WTC11 (cell line): Measurements from ENCODE around the gene PPP1R14D. TPM values are rescaled to one million over a fixed set of nuclear protein-coding genes. Genes with fewer than 3 reads are reported as not detected.

Experiments
- ATAC-seq: fragments of 200-7000 bp; cut with Tn5 transposase; 2 replicates; pipeline ENCODE4 v1.10.0; 2021; ENCODE audit warnings: mild to moderate bottlenecking, moderate library complexity
- CTCF ChIA-PET: fragments of 300-600 bp; sonication (Branson Sonifier 250); formaldehyde crosslinking; loops from one replicate; lab custom pipeline; 2021; ENCODE audit warnings: antibody characterized with exemption; lab: Charles Lee
- POLR2A ChIA-PET: fragments of 350-600 bp; sonication (Branson Sonifier 250); formaldehyde crosslinking; loops from one replicate; lab custom pipeline; 2021; ENCODE audit warnings: antibody characterized with exemption; lab: Charles Lee
- DNase-seq: peaks from one replicate; pipeline ENCODE4 v3.0.0; 2021; ENCODE audit warnings: low spot score
- H3K27ac Mint-ChIP-seq: 2 replicates; pipeline ENCODE4 v1.8.0; 2021; ENCODE audit warnings: mixed read lengths
- H3K27me3 Mint-ChIP-seq: 2 replicates; pipeline ENCODE4 v1.8.0; 2021; ENCODE audit warnings: low read depth, mild to moderate bottlenecking, moderate library complexity, mixed read lengths
- H3K36me3 Mint-ChIP-seq: 2 replicates; pipeline ENCODE4 v1.8.0; 2021; ENCODE audit warnings: mixed read lengths
- H3K4me1 Mint-ChIP-seq: 2 replicates; pipeline ENCODE4 v1.8.0; 2022; ENCODE audit warnings: mixed read lengths
- H3K4me3 Mint-ChIP-seq: 2 replicates; pipeline ENCODE4 v1.8.0; 2021; ENCODE audit warnings: mild to moderate bottlenecking, moderate library complexity, mixed read lengths
- H3K9me3 Mint-ChIP-seq: 2 replicates; pipeline ENCODE4 v1.8.0; 2021; ENCODE audit warnings: mixed read lengths
- AFF4 ChIP-seq: sonication (generic); formaldehyde crosslinking; IDR thresholded peaks from 2 replicates; pipeline ENCODE4 v1.8.1; 2023; ENCODE audit warnings: mild to moderate bottlenecking, missing genetic modification reagents, borderline replicate concordance
- ATF1 ChIP-seq: sonication (generic); formaldehyde crosslinking; IDR thresholded peaks from 2 replicates; pipeline ENCODE4 v1.8.1; 2023; ENCODE audit warnings: mild to moderate bottlenecking, moderate library complexity, missing genetic modification reagents
- ATF2 ChIP-seq: sonication (generic); formaldehyde crosslinking; IDR thresholded peaks from 2 replicates; pipeline ENCODE4 v1.8.1; 2022; ENCODE audit warnings: low read depth, missing genetic modification reagents, borderline replicate concordance
- CREB1 ChIP-seq: sonication (generic); formaldehyde crosslinking; IDR thresholded peaks from 2 replicates; pipeline ENCODE4 v1.8.0; 2023; ENCODE audit warnings: mild to moderate bottlenecking, missing genetic modification reagents
- CREM ChIP-seq: sonication (generic); formaldehyde crosslinking; IDR thresholded peaks from 2 replicates; pipeline ENCODE4 v1.8.1; 2022; ENCODE audit warnings: mild to moderate bottlenecking, missing genetic modification reagents, moderate library complexity
- ELF4 ChIP-seq: sonication (generic); formaldehyde crosslinking; IDR thresholded peaks from 2 replicates; pipeline ENCODE4 v1.8.1; 2022; ENCODE audit warnings: low read depth, mild to moderate bottlenecking, moderate library complexity, missing genetic modification reagents
- ERG ChIP-seq: fragments of 250-450 bp; sonication (Bioruptor Pico); IDR thresholded peaks from 2 replicates; pipeline ENCODE4 v1.8.0; 2021; ENCODE audit warnings: mild to moderate bottlenecking
- FOXJ3 ChIP-seq: sonication (generic); formaldehyde crosslinking; IDR thresholded peaks from 2 replicates; pipeline ENCODE4 v1.9.0; 2021; ENCODE audit warnings: missing genetic modification reagents, mild to moderate bottlenecking, borderline replicate concordance
- FOXK1 ChIP-seq: sonication (generic); formaldehyde crosslinking; IDR thresholded peaks from 2 replicates; pipeline ENCODE4 v1.8.0; 2022; ENCODE audit warnings: mild to moderate bottlenecking, moderate library complexity, missing genetic modification reagents
- JAZF1 ChIP-seq: fragments of 250-450 bp; sonication (Bioruptor Pico); IDR thresholded peaks from 2 replicates; pipeline ENCODE4 v1.9.0; 2021; ENCODE audit warnings: moderate library complexity, mild to moderate bottlenecking, inconsistent platforms
- JUN ChIP-seq: sonication (generic); formaldehyde crosslinking; IDR thresholded peaks from 2 replicates; pipeline ENCODE4 v1.8.0; 2023; ENCODE audit warnings: mild to moderate bottlenecking, missing genetic modification reagents
- OVOL2 ChIP-seq: fragments of 250-450 bp; sonication (Bioruptor Pico); IDR thresholded peaks from 2 replicates; pipeline ENCODE4 v1.9.0; 2021; ENCODE audit warnings: mild to moderate bottlenecking, borderline replicate concordance
- PRDM15 ChIP-seq: sonication (generic); formaldehyde crosslinking; IDR thresholded peaks from 2 replicates; pipeline ENCODE4 v1.8.0; 2022; ENCODE audit warnings: missing genetic modification reagents
- SMAD4 ChIP-seq: sonication (generic); formaldehyde crosslinking; IDR thresholded peaks from 2 replicates; pipeline ENCODE4 v1.8.0; 2022; ENCODE audit warnings: mild to moderate bottlenecking, missing genetic modification reagents
- TEAD4 ChIP-seq: sonication (generic); formaldehyde crosslinking; IDR thresholded peaks from 2 replicates; pipeline ENCODE4 v1.8.0; 2022; ENCODE audit warnings: mild to moderate bottlenecking, missing genetic modification reagents
- ZNF416 ChIP-seq: fragments of 250-450 bp; sonication (Bioruptor Pico); IDR thresholded peaks from 2 replicates; pipeline ENCODE4 v1.9.0; 2021; ENCODE audit warnings: mild to moderate bottlenecking, inconsistent platforms
- ZNF425 ChIP-seq: fragments of 250-450 bp; sonication (Bioruptor Pico); conservative IDR thresholded peaks from 2 replicates; pipeline ENCODE4 v1.9.0; 2021; ENCODE audit warnings: mild to moderate bottlenecking
- ZSCAN18 ChIP-seq: fragments of 250-450 bp; sonication (Bioruptor Pico); IDR thresholded peaks from 2 replicates; pipeline ENCODE4 v2.1.2; 2022; ENCODE audit warnings: mild to moderate bottlenecking, moderate library complexity
- total RNA-seq: library from RNA; stranded (reverse); gene quantifications from 3 replicates; pipeline ENCODE4 v1.2.3, GENCODE V29; 2021

The PPP1R14D gene
- total RNA-seq, 1 experiment from 2014 or later = not detected

GRCh38 chr15:40803688-40804087, 24.8 kb downstream of the PPP1R14D start:
- DNase-seq = no peak
- Mint-ChIP-seq H3K4me1 (peaks cover 40% of the 10 kb centered on the region), H3K27me3 (no peaks in the 10 kb centered on the region), H3K27ac (no peak overlapping the region), H3K36me3 (peaks cover 8% of the 10 kb centered on the region)
- ChIA-PET POLR2A (interaction anchor here (0.5 to 0.6 kb wide), 2 partner anchors 127 to 238 kb away, joined by 3 to 6 read pairs; no protein-coding TSS in a partner anchor), CTCF (interaction anchor here (0.6 to 1.5 kb wide), 8 partner anchors 9 to 531 kb away, joined by 3 to 11 read pairs (median 4); partner anchors contain the start of gene GCHFR)
- TF ChIP-seq OVOL2 = no peak
- TF ChIP-seq CREM (CRISPR knock-in tag) = no peak
- TF ChIP-seq CREB1 (CRISPR knock-in tag) = no peak
- no peak for TF ChIP-seq ZSCAN18
- TF ChIP-seq AFF4 (CRISPR knock-in tag) = no peak
- no peak for TF ChIP-seq JAZF1 (CRISPR knock-in tag)
- no peak for TF ChIP-seq FOXJ3 (CRISPR knock-in tag)
- no peak for TF ChIP-seq ERG (CRISPR knock-in tag)
- no peak for TF ChIP-seq ATF2 (CRISPR knock-in tag)
- no peak for TF ChIP-seq ZNF416 (CRISPR knock-in tag)
- TF ChIP-seq PRDM15 (CRISPR knock-in tag) = no peak
- TF ChIP-seq JUN (CRISPR knock-in tag) = no peak
- TF ChIP-seq ATF1 (CRISPR knock-in tag) = no peak
- TF ChIP-seq FOXK1 (CRISPR knock-in tag) = no peak
- no peak for TF ChIP-seq TEAD4 (CRISPR knock-in tag)
- no peak for TF ChIP-seq ZNF425
- no peak for TF ChIP-seq SMAD4 (CRISPR knock-in tag)
- no peak for TF ChIP-seq ELF4 (CRISPR knock-in tag)
- TF ChIP-seq, all 79 proteins: peak for 0
- ATAC-seq = no peak
- H3K9me3 Mint-ChIP-seq = no peaks in the 10 kb centered on the region
- H3K4me3 Mint-ChIP-seq = no peak overlapping the region
